Measurements from ENCODE around the gene SNRNP40. TPM values are rescaled to one million over a fixed set of nuclear protein-coding genes. Genes with fewer than 3 reads are reported as not detected.

SNRNP40 gene
- total and polyA plus RNA-seq, 2 of the 13 experiments (the other 11 are each of a cell fraction or from before 2014, with no cell fraction given): 51.0 to 147 TPM

GRCh38 chr1:31238986-31239613 is 57.5 kb downstream of the SNRNP40 start (continued):
- TF ChIP-seq ZBTB10 (CRISPR knock-in tag; IDR thresholded peaks at IDR 0.05; ENCODE audit: borderline replicate concordance) (no peak), ZNF800 (CRISPR knock-in tag; IDR thresholded peaks at IDR 0.05) (peak; percentile 99), RXRB (CRISPR knock-in tag; IDR thresholded peaks at IDR 0.05; ENCODE audit: borderline replicate concordance) (no peak), ZNF512B (CRISPR knock-in tag; IDR thresholded peaks at IDR 0.05; ENCODE audit: borderline replicate concordance) (no peak), WIZ (CRISPR knock-in tag; IDR thresholded peaks at IDR 0.05) (no peak), SKI (IDR thresholded peaks at IDR 0.05; ENCODE audit: partially characterized antibody) (no peak), ZBTB20 (CRISPR knock-in tag; IDR thresholded peaks at IDR 0.05; ENCODE audit: borderline replicate concordance, low read depth) (no peak), MYPOP (CRISPR knock-in tag; IDR thresholded peaks at IDR 0.05) (peak; percentile 39; the same call in 1 of the 2 replicates), MBD4 (IDR thresholded peaks at IDR 0.05; ENCODE audit: borderline replicate concordance, low read length) (no peak), ZNF781 (CRISPR knock-in tag; IDR thresholded peaks at IDR 0.05; ENCODE audit: borderline replicate concordance, not compliant biosample characterization) (no peak), ZNF720 (CRISPR knock-in tag; IDR thresholded peaks at IDR 0.05) (no peak), IRF1 (CRISPR knock-in tag; IDR thresholded peaks at IDR 0.05; ENCODE audit: low read depth) (no peak), NAIF1 (CRISPR knock-in tag; IDR thresholded peaks at IDR 0.05; ENCODE audit: borderline replicate concordance) (no peak), EP300 (IDR thresholded peaks at IDR 0.05; ENCODE audit: low read depth in 2 of 2, low read length in 2 of 2) (no peak), EP300 (CRISPR knock-in tag; IDR thresholded peaks at IDR 0.05; ENCODE audit: borderline replicate concordance) (no peak), HNRNPLL (IDR thresholded peaks at IDR 0.05; ENCODE audit: low read depth, low read length, poor library complexity, severe bottlenecking) (peak; percentile 30), CENPT (CRISPR knock-in tag; IDR thresholded peaks at IDR 0.05; ENCODE audit: low read depth) (no peak)

Data from HepG2 (cell line).